ENCODE measurements around the gene GPALPP1.
"Not testable (repeated sequence)": the region's sequence is repeated elsewhere in the genome, so short reads cannot be mapped to it uniquely, and the experiment has no call there.

GPALPP1 gene

GRCh38 chr13:45034342-45034741 lies 45.0 kb downstream of the GPALPP1 start:
- TF ChIP-seq ZNF274 (IDR thresholded peaks at IDR 0.05; ENCODE audit: low read depth, low read length) = no peak
- H3K4me3 ChIP-seq (ENCODE audit: low read length) = no peak overlapping the region

GRCh38 chr13:45036206-45036605 lies 46.9 kb downstream of the GPALPP1 start:
- no peak for TF ChIP-seq ZNF274 (IDR thresholded peaks at IDR 0.05; ENCODE audit: low read depth, low read length)
- no peak overlapping the region for H3K4me3 ChIP-seq (ENCODE audit: low read length)

- TF ChIP-seq ZNF274 (IDR thresholded peaks at IDR 0.05; ENCODE audit: low read depth, low read length) = no peak
- H3K4me3 ChIP-seq (ENCODE audit: low read length) = no peak overlapping the region
Observed at GRCh38 chr13:45040173-45040572, 50.8 kb downstream of the GPALPP1 start.

- no peak overlapping the region for H3K4me3 ChIP-seq (ENCODE audit: low read length)
- TF ChIP-seq ZNF274 (IDR thresholded peaks at IDR 0.05; ENCODE audit: low read depth, low read length) = no peak
Observed at GRCh38 chr13:45040622-45041021, 51.3 kb downstream of the GPALPP1 start.

GRCh38 chr13:45042539-45042938 lies 53.2 kb downstream of the GPALPP1 start:
- no peak overlapping the region for H3K4me3 ChIP-seq (ENCODE audit: low read length)
- TF ChIP-seq ZNF274 (IDR thresholded peaks at IDR 0.05; ENCODE audit: low read depth, low read length) = no peak

- no peak overlapping the region; the same call in 1 of the 2 replicates for H3K4me3 ChIP-seq (ENCODE audit: low read length)
- TF ChIP-seq ZNF274 (IDR thresholded peaks at IDR 0.05; ENCODE audit: low read depth, low read length) = no peak
Observed at GRCh38 chr13:45046445-45046844, 57.1 kb downstream of the GPALPP1 start.

- no peak for TF ChIP-seq ZNF274 (IDR thresholded peaks at IDR 0.05; ENCODE audit: low read depth, low read length)
- H3K4me3 ChIP-seq (ENCODE audit: low read length) = no peak overlapping the region
Observed at GRCh38 chr13:45047394-45048310, 58.3 kb downstream of the GPALPP1 start.

GRCh38 chr13:45048890-45049407 lies 59.6 kb downstream of the GPALPP1 start:
- no peak overlapping the region for H3K4me3 ChIP-seq (ENCODE audit: low read length)
- TF ChIP-seq ZNF274 (IDR thresholded peaks at IDR 0.05; ENCODE audit: low read depth, low read length) = no peak

- no peak overlapping the region for H3K4me3 ChIP-seq (ENCODE audit: low read length)
- TF ChIP-seq ZNF274 (IDR thresholded peaks at IDR 0.05; ENCODE audit: low read depth, low read length) = no peak
Observed at GRCh38 chr13:45049478-45049877, 60.1 kb downstream of the GPALPP1 start.

- H3K4me3 ChIP-seq (ENCODE audit: low read length) = no peak overlapping the region
- no peak for TF ChIP-seq ZNF274 (IDR thresholded peaks at IDR 0.05; ENCODE audit: low read depth, low read length)
Observed at GRCh38 chr13:45051315-45051714, 62.0 kb downstream of the GPALPP1 start.

- no peak for TF ChIP-seq ZNF274 (IDR thresholded peaks at IDR 0.05; ENCODE audit: low read depth, low read length)
- no peak overlapping the region for H3K4me3 ChIP-seq (ENCODE audit: low read length)
Observed at GRCh38 chr13:45055198-45055901, 66.0 kb downstream of the GPALPP1 start.

- H3K4me3 ChIP-seq (ENCODE audit: low read length) = no peak overlapping the region
- no peak for TF ChIP-seq ZNF274 (IDR thresholded peaks at IDR 0.05; ENCODE audit: low read depth, low read length)
Observed at GRCh38 chr13:45055902-45056648, 66.7 kb downstream of the GPALPP1 start.

GRCh38 chr13:45060062-45060461 lies 70.7 kb downstream of the GPALPP1 start:
- no peak for TF ChIP-seq ZNF274 (IDR thresholded peaks at IDR 0.05; ENCODE audit: low read depth, low read length)
- H3K4me3 ChIP-seq (ENCODE audit: low read length) = no peak overlapping the region

- H3K4me3 ChIP-seq (ENCODE audit: low read length) = no peak overlapping the region
- no peak for TF ChIP-seq ZNF274 (IDR thresholded peaks at IDR 0.05; ENCODE audit: low read depth, low read length)
Observed at GRCh38 chr13:45063261-45063860, 74.0 kb downstream of the GPALPP1 start.

- not testable (repeated sequence) for H3K4me3 ChIP-seq (ENCODE audit: low read length)
Observed at GRCh38 chr13:45063889-45064288, 74.6 kb downstream of the GPALPP1 start.
